ENCODE data around the gene TUFT1. TPM values are rescaled to one million over a fixed set of nuclear protein-coding genes. Genes with fewer than 3 reads are reported as not detected.

TUFT1 gene
- total and polyA plus RNA-seq, 2 of the 8 experiments (the other 6 are each of a cell fraction or from before 2014, with no cell fraction given), result 7.3 to 10.4 TPM

DNA sequence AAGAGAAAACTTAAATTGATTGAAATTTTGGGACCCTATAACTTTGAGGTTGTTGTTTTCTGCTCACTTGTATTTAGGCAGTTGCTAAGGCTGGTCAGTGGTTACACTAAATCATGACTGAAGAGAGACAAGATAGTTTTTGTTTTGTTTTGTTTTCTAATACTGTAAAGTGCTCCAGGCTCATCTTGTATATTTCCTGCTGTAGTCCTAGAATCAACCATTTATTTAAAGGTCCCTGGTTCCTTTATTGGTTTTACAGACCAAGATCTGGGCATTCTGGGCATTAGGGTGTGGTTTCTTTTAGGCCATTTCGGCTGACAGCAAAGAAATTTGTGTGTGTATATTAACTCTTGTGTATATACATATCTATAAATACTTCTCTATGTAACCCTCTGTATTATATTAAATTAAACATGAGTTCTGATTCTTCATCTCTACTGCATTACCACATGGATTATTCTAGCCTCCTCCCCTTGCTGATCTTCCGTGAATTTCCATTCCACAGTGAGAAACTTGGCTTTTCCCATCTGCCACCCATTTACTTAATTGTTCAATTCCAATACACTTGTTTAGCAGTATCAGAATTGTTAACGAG, 86.7 kb downstream of the TUFT1 start:
- Histone ChIP-seq H3K4ac (replicated peaks; ENCODE audit: insufficient read length, low read depth, low read length) (no peak overlapping the region), H4K8ac (ENCODE audit: extremely low read depth, insufficient read depth, low read length) (no peak overlapping the region), H4K91ac (replicated peaks; ENCODE audit: insufficient read length, low read length) (no peak overlapping the region), H3K36me3 (ENCODE audit: control insufficient read depth in 2 of 4, insufficient read depth in 4 of 4, low read length in 3 of 4) (no peaks in the 10 kb centered on the region; a peak in 1 of 8 replicates), H3K79me1 (ENCODE audit: low read depth, low read length) (no peaks in the 10 kb centered on the region; the same call in 1 of the 2 replicates), H3K4me3 (ENCODE audit: extremely low read depth in 1 of 4, insufficient read depth in 2 of 4, low read depth in 3 of 4, low read length in 4 of 4) (no peak overlapping the region), H2BK15ac (ENCODE audit: low read length) (no peak overlapping the region), H3K18ac (ENCODE audit: extremely low read depth, low read length) (no peak overlapping the region), H3K9me3 (ENCODE audit: insufficient read depth in 2 of 2, low read depth in 1 of 2, low read length in 1 of 2) (no peaks in the 10 kb centered on the region), H2BK20ac (ENCODE audit: low read length) (no peak overlapping the region), H3K23me2 (ENCODE audit: low read depth, low read length) (no peaks in the 10 kb centered on the region), H3K56ac (replicated peaks; ENCODE audit: insufficient read length, low read depth, low read length) (no peak overlapping the region), H3K27ac (ENCODE audit: low read depth, low read length) (no peak overlapping the region), H2BK5ac (ENCODE audit: low read depth, low read length) (no peak overlapping the region), H3K27me3 (replicated peaks in 1 of 4; ENCODE audit: control insufficient read depth in 3 of 4, extremely low read depth in 1 of 4, insufficient read depth in 3 of 4, low read length in 3 of 4) (no peaks in the 10 kb centered on the region), H3K9ac (replicated peaks in 1 of 4; ENCODE audit: extremely low read depth in 1 of 4, low read depth in 3 of 4, low read length in 3 of 4) (no peak overlapping the region), H2AFZ (ENCODE audit: low read length) (no peak overlapping the region), H2AK5ac (ENCODE audit: low read depth, low read length) (no peak overlapping the region), H3K14ac (ENCODE audit: insufficient read length) (no peak overlapping the region), H3K4me1 (replicated peaks in 1 of 4; ENCODE audit: control insufficient read depth in 3 of 4, insufficient read depth in 4 of 4, low read length in 3 of 4) (no peaks in the 10 kb centered on the region), H2BK12ac (ENCODE audit: low read depth, low read length) (no peak overlapping the region), H3K23ac (ENCODE audit: insufficient read length) (no peak overlapping the region), H3K4me2 (ENCODE audit: insufficient read depth in 1 of 2, low read depth in 2 of 2, low read length in 2 of 2) (no peak overlapping the region), H4K5ac (ENCODE audit: insufficient read length, low read depth, low read length) (no peak overlapping the region), H4K20me1 (replicated peaks in 1 of 2; ENCODE audit: control insufficient read depth in 1 of 2, insufficient read depth in 2 of 2, low read length in 2 of 2) (no peaks in the 10 kb centered on the region), H2BK120ac (replicated peaks; ENCODE audit: low read depth, low read length) (no peak overlapping the region), H3K79me2 (ENCODE audit: control insufficient read depth in 1 of 2, insufficient read depth in 2 of 2, low read length in 2 of 2) (peaks cover 0 to 55% of the 10 kb centered on the region in 2 experiments; a peak in 2 of 4 replicates)
- no peak for DNase-seq (ENCODE audit: low read depth in 1 of 2, low spot score in 2 of 2)
- ChIA-PET POLR2A (ENCODE audit: partially characterized antibody) (no interaction called here), CTCF (ENCODE audit: partially characterized antibody) (no interaction called here)
- TF ChIP-seq NANOG (IDR thresholded peaks at IDR 0.05; ENCODE audit: insufficient read depth, low read depth, low read length, poor library complexity, severe bottlenecking) (no peak), CREB1 (IDR thresholded peaks at IDR 0.05) (no peak), RBBP5 (IDR thresholded peaks at IDR 0.05; ENCODE audit: borderline replicate concordance, low read depth, low read length) (no peak), TAF7 (optimal IDR thresholded peaks at IDR 0.05; ENCODE audit: borderline replicate concordance, low read depth, low read length) (no peak), TAF1 (IDR thresholded peaks at IDR 0.05; ENCODE audit: low read depth, low read length) (no peak), KDM4A (IDR thresholded peaks at IDR 0.05; ENCODE audit: low read depth, low read length, severe bottlenecking) (no peak), CHD1 (IDR thresholded peaks at IDR 0.05; ENCODE audit: low read depth, low read length) (no peak), CBX5 (IDR thresholded peaks at IDR 0.05; ENCODE audit: low read depth, low read length) (no peak), SP4 (IDR thresholded peaks at IDR 0.05; ENCODE audit: low read length) (no peak), SIX5 (IDR thresholded peaks at IDR 0.05; ENCODE audit: low read depth, low read length) (no peak), BRCA1 (IDR thresholded peaks at IDR 0.05; ENCODE audit: low read depth, low read length) (no peak), RNF2 (IDR thresholded peaks at IDR 0.05; ENCODE audit: borderline replicate concordance, low read depth, low read length, missing control alignments, poor library complexity, severe bottlenecking) (no peak), FOSL1 (IDR thresholded peaks at IDR 0.05; ENCODE audit: insufficient read depth, low read depth, low read length) (no peak)
- TF ChIP-seq, protein P1, sequence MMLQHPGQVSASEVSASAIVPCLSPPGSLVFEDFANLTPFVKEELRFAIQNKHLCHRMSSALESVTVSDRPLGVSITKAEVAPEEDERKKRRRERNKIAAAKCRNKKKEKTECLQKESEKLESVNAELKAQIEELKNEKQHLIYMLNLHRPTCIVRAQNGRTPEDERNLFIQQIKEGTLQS (IDR thresholded peaks at IDR 0.05; ENCODE audit: insufficient read depth, low read depth, low read length), result no peak
- FAIRE-seq, result no peak
- WGBS, 2 experiments (ENCODE audit: extremely low coverage in 1 of 2, insufficient coverage in 1 of 2, insufficient read length in 1 of 2, insufficient replicate concordance in 2 of 2, low coverage in 1 of 2, low lambda C conversion rate in 2 of 2, missing lambda C conversion rate in 1 of 2), result 95% methylated on average over 3 of the region's 3 CpGs; no CpG with 5 or more reads in 1 of the 2 experiments
